HepG2 (cell line): Measurements from ENCODE around the gene METRNL. TPM values are rescaled to one million over a fixed set of nuclear protein-coding genes. Genes with fewer than 3 reads are reported as not detected.

ENCODE experiments used
- AFF4 ChIP-seq: sonication (generic); formaldehyde crosslinking; IDR thresholded peaks from 2 replicates; pipeline ENCODE4 v1.4.0; 2020; ENCODE audit warnings: missing genetic modification reagents
- CSRNP1 ChIP-seq: sonication (generic); formaldehyde crosslinking; IDR thresholded peaks from 2 replicates; pipeline ENCODE4 v1.8.1; 2023; ENCODE audit warnings: mild to moderate bottlenecking, missing genetic modification reagents
- FOXA3 ChIP-seq: IDR thresholded peaks from 2 replicates; pipeline ENCODE4 v1.6.1; 2016; ENCODE audit warnings: missing genetic modification reagents, missing compliant biosample characterization
- MATR3 ChIP-seq: sonication (generic); formaldehyde crosslinking; IDR thresholded peaks from 2 replicates; pipeline ENCODE4 v1.4.0; 2020; ENCODE audit warnings: missing genetic modification reagents
- MBNL3 ChIP-seq: fragments of 250-450 bp; sonication (Bioruptor Pico); conservative IDR thresholded peaks from 2 replicates; pipeline ENCODE4 v1.8.0; 2022; ENCODE audit warnings: mild to moderate bottlenecking, inconsistent platforms
- POLR2AphosphoS2 ChIP-seq: IDR thresholded peaks from 2 replicates; pipeline ENCODE4 v1.6.1; 2011; ENCODE audit warnings: low read depth, low read length, improper control_type of control experiment
- SALL1 ChIP-seq: sonication (generic); formaldehyde crosslinking; IDR thresholded peaks from 2 replicates; pipeline ENCODE4 v1.8.0; 2022; ENCODE audit warnings: mild to moderate bottlenecking, missing genetic modification reagents
- SIX4 ChIP-seq: sonication (generic); formaldehyde crosslinking; IDR thresholded peaks from 2 replicates; pipeline ENCODE4 v1.4.0; 2020; ENCODE audit warnings: missing genetic modification reagents
- TFDP1 ChIP-seq: IDR thresholded peaks from 2 replicates; pipeline ENCODE4 v1.6.1; 2016; ENCODE audit warnings: missing compliant biosample characterization, missing genetic modification reagents, borderline replicate concordance
- ZFP91 ChIP-seq: sonication (generic); formaldehyde crosslinking; IDR thresholded peaks from 2 replicates; pipeline ENCODE4 v1.9.0; 2022; ENCODE audit warnings: missing genetic modification reagents, mild to moderate bottlenecking, borderline replicate concordance
- ZNF232 ChIP-seq: sonication (generic); formaldehyde crosslinking; IDR thresholded peaks from 2 replicates; pipeline ENCODE4 v1.4.0; 2020; ENCODE audit warnings: missing genetic modification reagents, borderline replicate concordance
- ZNF276 ChIP-seq: sonication (generic); formaldehyde crosslinking; IDR thresholded peaks from 2 replicates; pipeline ENCODE4 v1.4.0; 2020; ENCODE audit warnings: mild to moderate bottlenecking, low read depth, missing genetic modification reagents
- ZNF30 ChIP-seq: sonication (generic); formaldehyde crosslinking; IDR thresholded peaks from 2 replicates; pipeline ENCODE4 v1.5.0; 2020; ENCODE audit warnings: mild to moderate bottlenecking, missing genetic modification reagents
- ZNF430 ChIP-seq: sonication (generic); formaldehyde crosslinking; IDR thresholded peaks from 2 replicates; pipeline ENCODE4 v1.9.0; 2021; ENCODE audit warnings: mild to moderate bottlenecking, missing genetic modification reagents
- ZNF501 ChIP-seq: sonication (generic); formaldehyde crosslinking; IDR thresholded peaks from 2 replicates; pipeline ENCODE4 v1.5.1; 2020; ENCODE audit warnings: mild to moderate bottlenecking, moderate library complexity, missing genetic modification reagents
- ZNF674 ChIP-seq: sonication (generic); formaldehyde crosslinking; IDR thresholded peaks from 2 replicates; pipeline ENCODE4 v1.5.0; 2020; ENCODE audit warnings: low read depth, mild to moderate bottlenecking, missing genetic modification reagents
- ZNF709 ChIP-seq: sonication (generic); formaldehyde crosslinking; IDR thresholded peaks from 2 replicates; pipeline ENCODE4 v1.5.0; 2020; ENCODE audit warnings: mild to moderate bottlenecking, missing genetic modification reagents
- ZNF784 ChIP-seq: sonication (generic); formaldehyde crosslinking; IDR thresholded peaks from 2 replicates; pipeline ENCODE4 v1.5.1; 2020; ENCODE audit warnings: missing genetic modification reagents, mild to moderate bottlenecking, borderline replicate concordance
- polyA plus RNA-seq, 8 experiments: library from polyadenylated mRNA; depleted of rRNA in 3 of 8; stranded (reverse) in 7 of 8; unstranded in 1 of 8; fragments of >200 nt; fragmentation: Illumina TruSeq in 4 of 8; extraction: Trizol in 4 of 8; gene quantifications; 2 replicates each; pipeline versions ENCODE4 v1.2.1 to v1.2.3, GENCODE V29; 2011 to 2016; ENCODE audit warnings: low read depth in 4 of 8, missing spikeins in 1 of 8, mixed read lengths in 1 of 8; ENCODE audit not compliant: insufficient read depth in 1 of 8
- total RNA-seq, 5 experiments: library from RNA; depleted of rRNA; stranded (reverse); fragments of >200 nt; fragmentation: Illumina TruSeq; extraction: Trizol; gene quantifications; 2 replicates each; pipeline ENCODE4 v1.2.3, GENCODE V29; 2016; ENCODE audit warnings: low read depth in 1 of 5

The METRNL gene
- total and polyA plus RNA-seq, 2 of the 13 experiments (the other 11 are each of a cell fraction or from before 2014, with no cell fraction given), result 0.66 to 0.84 TPM

GRCh38 chr17:83050651-83051395, 28.6 kb upstream of the METRNL start (continued):
- TF ChIP-seq AFF4 (no peak), TFDP1 (CRISPR knock-in tag) (no peak), ZNF674 (peak; percentile 89; the same call in 1 of the 2 replicates), FOXA3 (CRISPR knock-in tag) (no peak), POLR2AphosphoS2 (no peak), ZNF784 (CRISPR knock-in tag) (no peak), ZNF232 (CRISPR knock-in tag) (no peak), ZNF276 (CRISPR knock-in tag) (no peak), CSRNP1 (CRISPR knock-in tag) (no peak), MBNL3 (CRISPR knock-in tag) (no peak), ZNF709 (CRISPR knock-in tag) (no peak; the same call in 1 of the 2 replicates), ZNF501 (CRISPR knock-in tag) (no peak), MATR3 (CRISPR knock-in tag) (no peak), SIX4 (CRISPR knock-in tag) (no peak), ZFP91 (CRISPR knock-in tag) (no peak), ZNF430 (CRISPR knock-in tag) (no peak), ZNF30 (no peak), SALL1 (peak; percentile 50; the same call in 1 of the 2 replicates)
